ENCODE results near the gene PHYH.
"Not testable (repeated sequence)": the region's sequence is repeated elsewhere in the genome, so short reads cannot be mapped to it uniquely, and the experiment has no call there.

Gene PHYH

DNA sequence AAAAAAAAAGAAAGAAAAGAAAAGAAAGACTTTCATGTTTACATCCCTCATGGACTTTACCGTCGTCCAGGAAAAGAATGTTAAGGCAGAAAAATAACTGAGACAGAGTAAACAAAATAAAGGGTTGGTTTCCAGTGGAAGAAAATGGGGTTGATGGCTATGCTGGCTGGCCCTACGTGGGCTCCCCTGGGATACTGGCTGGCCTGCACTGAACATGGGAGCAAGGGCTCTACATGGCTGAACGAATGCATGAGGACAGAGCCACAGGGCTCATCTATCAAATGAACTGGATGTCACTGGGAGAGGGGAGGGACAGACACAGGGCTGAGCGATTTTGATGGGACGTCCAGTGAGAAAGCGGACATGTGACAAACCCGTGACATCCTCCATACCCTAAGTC lies 63.2 kb downstream of the PHYH start:
- Histone ChIP-seq H2AFZ (ENCODE audit: low read length) (no peak overlapping the region), H3K4me1 (ENCODE audit: insufficient read depth, low read length, poor library complexity, severe bottlenecking) (no peaks in the 10 kb centered on the region), H3K36me3 (ENCODE audit: insufficient read depth, low read length) (no peaks in the 10 kb centered on the region), H3K79me2 (ENCODE audit: insufficient read depth, low read length) (no peaks in the 10 kb centered on the region), H3K4me2 (ENCODE audit: low read depth, low read length, poor library complexity, severe bottlenecking) (no peak overlapping the region), H3K9me2 (replicated peaks; ENCODE audit: low read depth, low read length) (no peaks in the 10 kb centered on the region), H3K27me3 (ENCODE audit: insufficient read depth, low read length, poor library complexity, severe bottlenecking) (no peaks in the 10 kb centered on the region), H4K20me1 (ENCODE audit: insufficient read depth, low read length, poor library complexity, severe bottlenecking) (no peaks in the 10 kb centered on the region), H3F3A (ENCODE audit: low read depth) (no peaks in the 10 kb centered on the region), H3K4me3 (ENCODE audit: low read length, poor library complexity, severe bottlenecking) (no peak overlapping the region), H3K9me3 (ENCODE audit: insufficient read depth, low read depth, low read length) (no peaks in the 10 kb centered on the region), H3K9ac (ENCODE audit: low read depth, low read length, poor library complexity, severe bottlenecking) (no peak overlapping the region)
- TF ChIP-seq EZH2phosphoT487 (IDR thresholded peaks at IDR 0.05; ENCODE audit: borderline replicate concordance): no peak
- TF ChIP-seq, protein P1, sequence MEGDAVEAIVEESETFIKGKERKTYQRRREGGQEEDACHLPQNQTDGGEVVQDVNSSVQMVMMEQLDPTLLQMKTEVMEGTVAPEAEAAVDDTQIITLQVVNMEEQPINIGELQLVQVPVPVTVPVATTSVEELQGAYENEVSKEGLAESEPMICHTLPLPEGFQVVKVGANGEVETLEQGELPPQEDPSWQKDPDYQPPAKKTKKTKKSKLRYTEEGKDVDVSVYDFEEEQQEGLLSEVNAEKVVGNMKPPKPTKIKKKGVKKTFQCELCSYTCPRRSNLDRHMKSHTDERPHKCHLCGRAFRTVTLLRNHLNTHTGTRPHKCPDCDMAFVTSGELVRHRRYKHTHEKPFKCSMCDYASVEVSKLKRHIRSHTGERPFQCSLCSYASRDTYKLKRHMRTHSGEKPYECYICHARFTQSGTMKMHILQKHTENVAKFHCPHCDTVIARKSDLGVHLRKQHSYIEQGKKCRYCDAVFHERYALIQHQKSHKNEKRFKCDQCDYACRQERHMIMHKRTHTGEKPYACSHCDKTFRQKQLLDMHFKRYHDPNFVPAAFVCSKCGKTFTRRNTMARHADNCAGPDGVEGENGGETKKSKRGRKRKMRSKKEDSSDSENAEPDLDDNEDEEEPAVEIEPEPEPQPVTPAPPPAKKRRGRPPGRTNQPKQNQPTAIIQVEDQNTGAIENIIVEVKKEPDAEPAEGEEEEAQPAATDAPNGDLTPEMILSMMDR (conservative IDR thresholded peaks at IDR 0.05; ENCODE audit: low read length): no peak

DNA sequence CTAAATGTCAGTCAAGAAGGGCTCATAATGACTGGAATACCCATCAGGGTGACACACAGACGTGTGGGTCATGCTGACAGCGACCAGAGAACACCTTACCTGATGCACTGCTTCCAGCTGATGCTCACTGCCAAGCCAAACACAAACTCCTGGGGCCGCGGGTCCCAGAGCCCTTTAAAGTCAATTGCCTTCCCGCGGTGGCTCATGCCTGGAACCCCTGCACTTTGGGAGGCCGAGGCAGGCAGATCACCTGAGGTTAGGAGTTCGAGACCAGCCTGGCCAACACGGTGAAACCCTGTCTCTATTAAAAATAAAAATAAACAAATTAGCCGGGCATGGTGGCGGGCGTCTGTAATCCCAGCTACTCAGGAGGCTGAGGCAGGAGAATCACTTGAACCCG lies 65.1 kb downstream of the PHYH start:
- not testable (repeated sequence) for H3K79me2 ChIP-seq (ENCODE audit: insufficient read depth, low read length); H2AFZ ChIP-seq (ENCODE audit: low read length); H3K4me1 ChIP-seq (ENCODE audit: insufficient read depth, low read length, poor library complexity, severe bottlenecking); H3K4me3 ChIP-seq (ENCODE audit: low read length, poor library complexity, severe bottlenecking); H3F3A ChIP-seq (ENCODE audit: low read depth); H3K9me2 ChIP-seq (replicated peaks; ENCODE audit: low read depth, low read length); H3K36me3 ChIP-seq (ENCODE audit: insufficient read depth, low read length); H3K27me3 ChIP-seq (ENCODE audit: insufficient read depth, low read length, poor library complexity, severe bottlenecking); H3K9me3 ChIP-seq (ENCODE audit: insufficient read depth, low read depth, low read length); H4K20me1 ChIP-seq (ENCODE audit: insufficient read depth, low read length, poor library complexity, severe bottlenecking); H3K4me2 ChIP-seq (ENCODE audit: low read depth, low read length, poor library complexity, severe bottlenecking); H3K9ac ChIP-seq (ENCODE audit: low read depth, low read length, poor library complexity, severe bottlenecking)

DNA sequence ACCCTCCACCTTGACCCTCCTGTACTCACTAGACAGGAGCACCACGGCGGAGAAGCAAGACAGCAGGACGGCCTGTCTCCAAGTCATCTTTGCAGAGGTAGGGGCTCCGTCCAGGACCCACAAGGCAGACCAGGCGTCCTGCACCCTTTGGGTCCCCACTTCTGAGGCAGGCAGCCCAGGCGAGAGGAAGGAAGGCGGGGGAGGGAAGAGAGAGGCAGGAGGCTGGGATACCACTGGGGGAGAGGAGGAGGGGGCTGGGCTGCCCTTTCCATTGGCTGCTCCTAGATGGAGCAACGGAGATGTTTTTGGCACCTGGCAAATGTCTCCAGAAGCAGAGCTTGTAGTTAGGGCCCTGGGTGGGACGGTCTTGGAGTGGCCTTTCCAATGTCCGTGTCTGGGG lies 65.7 kb downstream of the PHYH start, which contains the start of gene UCMA:
UCMA (minus strand) TSS at position 203 of the 400 bp plus-strand sequence; CDS start at position 87, 116 bp downstream.
- H3K9ac ChIP-seq (ENCODE audit: low read depth, low read length, poor library complexity, severe bottlenecking): no peak within 1 kb of the TSS

DNA sequence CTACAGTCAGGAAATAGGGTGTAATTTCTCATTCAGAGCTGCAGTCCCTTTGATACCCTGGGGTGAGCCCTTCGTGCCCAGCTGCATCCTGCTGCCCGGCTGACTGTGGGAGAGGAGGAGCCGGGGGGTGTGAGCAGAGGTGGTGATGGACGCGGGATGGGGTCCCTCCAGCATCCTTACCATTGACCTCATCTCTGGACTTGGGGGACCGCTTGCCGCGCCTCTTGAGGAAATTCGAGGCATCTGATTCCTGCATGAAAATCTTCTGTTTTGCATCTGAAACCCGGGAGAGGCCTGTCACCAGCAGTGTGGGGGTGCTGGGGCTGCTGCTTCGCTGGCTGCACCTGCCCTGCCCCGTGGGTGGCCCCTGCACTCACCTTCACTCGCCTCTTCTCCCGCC lies 66.5 kb downstream of the PHYH start:
- H3K4me2 ChIP-seq (ENCODE audit: low read depth, low read length, poor library complexity, severe bottlenecking): no peak overlapping the region
- H3K9ac ChIP-seq (ENCODE audit: low read depth, low read length, poor library complexity, severe bottlenecking): no peak overlapping the region
- H3F3A ChIP-seq (ENCODE audit: low read depth): no peaks in the 10 kb centered on the region
- H3K9me2 ChIP-seq (replicated peaks; ENCODE audit: low read depth, low read length): no peaks in the 10 kb centered on the region
- H2AFZ ChIP-seq (ENCODE audit: low read length): no peak overlapping the region
- no peaks in the 10 kb centered on the region for H3K9me3 ChIP-seq (ENCODE audit: insufficient read depth, low read depth, low read length)
- TF ChIP-seq EZH2phosphoT487 (IDR thresholded peaks at IDR 0.05; ENCODE audit: borderline replicate concordance): no peak
- TF ChIP-seq, protein P1 (conservative IDR thresholded peaks at IDR 0.05; ENCODE audit: low read length): no peak
- no peaks in the 10 kb centered on the region for H3K27me3 ChIP-seq (ENCODE audit: insufficient read depth, low read length, poor library complexity, severe bottlenecking)
- no peaks in the 10 kb centered on the region for H3K79me2 ChIP-seq (ENCODE audit: insufficient read depth, low read length)
- H3K4me1 ChIP-seq (ENCODE audit: insufficient read depth, low read length, poor library complexity, severe bottlenecking): no peaks in the 10 kb centered on the region
- H3K36me3 ChIP-seq (ENCODE audit: insufficient read depth, low read length): no peaks in the 10 kb centered on the region
- no peak overlapping the region for H3K4me3 ChIP-seq (ENCODE audit: low read length, poor library complexity, severe bottlenecking)
- H4K20me1 ChIP-seq (ENCODE audit: insufficient read depth, low read length, poor library complexity, severe bottlenecking): no peaks in the 10 kb centered on the region

More for the DNA sequence above, 65.7 kb downstream of the PHYH start, which contains the start of gene UCMA:
- no peaks in the 10 kb centered on the region for H3K27me3 ChIP-seq (ENCODE audit: insufficient read depth, low read length, poor library complexity, severe bottlenecking)
- no peak within 1 kb of the TSS for H3K4me2 ChIP-seq (ENCODE audit: low read depth, low read length, poor library complexity, severe bottlenecking)
- H2AFZ ChIP-seq (ENCODE audit: low read length): no peak within 1 kb of the TSS
- no peaks in the 10 kb centered on the region for H3K79me2 ChIP-seq (ENCODE audit: insufficient read depth, low read length)
- TF ChIP-seq, protein P1 (conservative IDR thresholded peaks at IDR 0.05; ENCODE audit: low read length): no peak
- TF ChIP-seq EZH2phosphoT487 (IDR thresholded peaks at IDR 0.05; ENCODE audit: borderline replicate concordance): no peak
- no peaks in the 10 kb centered on the region for H3K9me3 ChIP-seq (ENCODE audit: insufficient read depth, low read depth, low read length)
- no peaks in the 10 kb centered on the region for H3K4me1 ChIP-seq (ENCODE audit: insufficient read depth, low read length, poor library complexity, severe bottlenecking)
- H3K9me2 ChIP-seq (replicated peaks; ENCODE audit: low read depth, low read length): no peaks in the 10 kb centered on the region
- no peaks in the 10 kb centered on the region for H4K20me1 ChIP-seq (ENCODE audit: insufficient read depth, low read length, poor library complexity, severe bottlenecking)
- no peak within 1 kb of the TSS for H3K4me3 ChIP-seq (ENCODE audit: low read length, poor library complexity, severe bottlenecking)
- H3F3A ChIP-seq (ENCODE audit: low read depth): no peaks in the 10 kb centered on the region
- no peaks in the 10 kb centered on the region for H3K36me3 ChIP-seq (ENCODE audit: insufficient read depth, low read length)
